ENCODE measurements around the gene SNCA. TPM values are rescaled to one million over a fixed set of nuclear protein-coding genes. Genes with fewer than 3 reads are reported as not detected.

Gene SNCA
- 7.0 TPM for total RNA-seq
- long read RNA-seq, transcript SNCA-205 (6 exons, 1,290 nt) = major isoform, 6 of 7 reads
- long read RNA-seq, partial matches to known transcripts = 0 of 7 reads
- long read RNA-seq, other reads (novel, unspliced or antisense) = 0 of 7 reads

DNA sequence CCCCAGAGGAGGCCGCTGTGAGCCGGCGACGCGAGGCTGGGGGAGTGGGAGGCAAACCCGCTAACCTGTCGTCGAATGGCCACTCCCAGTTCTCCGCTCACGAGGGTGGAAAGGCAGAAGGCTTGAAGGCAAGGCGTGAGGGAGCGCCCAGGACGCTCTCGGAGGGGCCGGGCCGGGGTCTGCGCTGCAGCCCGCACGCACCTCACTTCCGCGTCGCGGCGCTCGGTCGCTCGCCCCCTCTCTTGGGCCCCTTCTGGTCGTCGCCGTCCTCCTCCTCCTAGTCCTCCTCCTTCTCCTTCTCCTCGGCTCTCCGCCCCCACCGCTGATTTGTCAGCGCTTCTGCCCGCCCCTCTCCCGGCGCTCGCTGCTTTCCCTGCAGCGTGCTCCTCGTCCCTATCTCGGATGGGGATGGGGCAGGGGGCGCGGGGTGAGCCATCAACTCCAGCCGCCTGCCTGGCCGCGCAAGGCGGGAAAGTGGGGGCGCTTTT lies at the start of gene SNCA:
TSS of gene SNCA (minus strand) at position 265 of the 488 bp plus-strand sequence. CDS start 1,494 bp downstream, outside the sequence.
- Histone ChIP-seq H3K4me1 (peaks cover 20% of the 10 kb centered on the region), H3K9me3 (replicated peaks) (no peaks in the 10 kb centered on the region), H3K36me3 (no peaks in the 10 kb centered on the region), H3K27ac (replicated peaks) (peak within 1 kb of the TSS; percentile 47), H3K27me3 (ENCODE audit: low read depth) (peaks cover 68% of the 10 kb centered on the region), H3K4me3 (peak within 1 kb of the TSS; percentile 76)
- TF ChIP-seq, protein P1, sequence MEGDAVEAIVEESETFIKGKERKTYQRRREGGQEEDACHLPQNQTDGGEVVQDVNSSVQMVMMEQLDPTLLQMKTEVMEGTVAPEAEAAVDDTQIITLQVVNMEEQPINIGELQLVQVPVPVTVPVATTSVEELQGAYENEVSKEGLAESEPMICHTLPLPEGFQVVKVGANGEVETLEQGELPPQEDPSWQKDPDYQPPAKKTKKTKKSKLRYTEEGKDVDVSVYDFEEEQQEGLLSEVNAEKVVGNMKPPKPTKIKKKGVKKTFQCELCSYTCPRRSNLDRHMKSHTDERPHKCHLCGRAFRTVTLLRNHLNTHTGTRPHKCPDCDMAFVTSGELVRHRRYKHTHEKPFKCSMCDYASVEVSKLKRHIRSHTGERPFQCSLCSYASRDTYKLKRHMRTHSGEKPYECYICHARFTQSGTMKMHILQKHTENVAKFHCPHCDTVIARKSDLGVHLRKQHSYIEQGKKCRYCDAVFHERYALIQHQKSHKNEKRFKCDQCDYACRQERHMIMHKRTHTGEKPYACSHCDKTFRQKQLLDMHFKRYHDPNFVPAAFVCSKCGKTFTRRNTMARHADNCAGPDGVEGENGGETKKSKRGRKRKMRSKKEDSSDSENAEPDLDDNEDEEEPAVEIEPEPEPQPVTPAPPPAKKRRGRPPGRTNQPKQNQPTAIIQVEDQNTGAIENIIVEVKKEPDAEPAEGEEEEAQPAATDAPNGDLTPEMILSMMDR (IDR thresholded peaks at IDR 0.05; ENCODE audit: borderline replicate concordance) = no peak
- intact Hi-C loops (cut with micrococcal nuclease) = no loop called here
- DNase-seq = peak; percentile 49

DNA sequence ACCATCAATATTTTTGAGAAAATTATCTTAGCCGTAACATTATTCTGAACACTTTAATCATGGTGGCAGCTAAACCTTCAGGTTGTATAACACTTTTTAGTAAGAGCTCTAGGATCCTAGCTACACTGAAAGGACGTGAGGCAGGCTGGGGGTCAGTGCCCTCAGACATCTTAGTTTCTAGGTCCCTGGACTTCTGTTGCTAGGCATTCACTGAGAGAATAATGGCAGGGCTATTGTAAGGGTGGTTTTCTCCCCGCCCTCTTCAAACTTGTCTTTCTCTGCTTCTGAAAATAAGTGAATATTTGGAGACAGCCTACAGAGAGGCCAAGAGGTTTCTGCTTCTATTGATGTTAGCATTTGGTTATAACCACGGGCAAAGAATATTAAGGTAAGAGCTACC lies 42.3 kb upstream of the SNCA start:
- DNase-seq = no peak
- no peak overlapping the region for H3K4me3 ChIP-seq
- no peaks in the 10 kb centered on the region for H3K9me3 ChIP-seq (replicated peaks)
- TF ChIP-seq, protein P1 (IDR thresholded peaks at IDR 0.05; ENCODE audit: borderline replicate concordance) = no peak
- H3K36me3 ChIP-seq = no peaks in the 10 kb centered on the region
- no peaks in the 10 kb centered on the region for H3K4me1 ChIP-seq
- H3K27ac ChIP-seq (replicated peaks) = no peak overlapping the region
- intact Hi-C loops (cut with micrococcal nuclease) = no loop called here
- H3K27me3 ChIP-seq (ENCODE audit: low read depth) = no peaks in the 10 kb centered on the region

DNA sequence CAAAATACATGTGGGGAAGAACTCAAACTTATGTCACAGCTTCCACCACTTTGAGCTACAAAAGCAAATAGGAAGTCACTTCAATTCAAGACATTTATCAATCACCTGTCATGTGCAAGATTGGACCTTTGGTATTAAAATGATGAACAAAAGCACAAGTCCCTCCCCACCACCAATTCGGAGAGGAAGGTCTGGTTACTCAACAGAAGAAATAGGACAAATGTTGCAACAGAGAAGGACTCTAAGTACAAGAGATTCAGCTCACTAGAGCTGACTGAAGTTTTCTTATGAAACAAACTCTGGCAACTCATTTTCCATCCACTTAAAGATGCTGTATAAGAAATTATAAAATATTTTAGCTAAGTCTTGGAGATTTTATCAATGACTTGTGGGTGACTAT lies 41.6 kb upstream of the SNCA start:
- TF ChIP-seq, protein P1 (IDR thresholded peaks at IDR 0.05; ENCODE audit: borderline replicate concordance) = no peak
- H3K36me3 ChIP-seq = no peaks in the 10 kb centered on the region
- no peak overlapping the region for H3K4me3 ChIP-seq
- no peak overlapping the region for H3K27ac ChIP-seq (replicated peaks)
- intact Hi-C loops (cut with micrococcal nuclease) = no loop called here
- H3K9me3 ChIP-seq (replicated peaks) = no peaks in the 10 kb centered on the region
- DNase-seq = no peak
- H3K4me1 ChIP-seq = no peaks in the 10 kb centered on the region
- H3K27me3 ChIP-seq (ENCODE audit: low read depth) = no peaks in the 10 kb centered on the region

DNA sequence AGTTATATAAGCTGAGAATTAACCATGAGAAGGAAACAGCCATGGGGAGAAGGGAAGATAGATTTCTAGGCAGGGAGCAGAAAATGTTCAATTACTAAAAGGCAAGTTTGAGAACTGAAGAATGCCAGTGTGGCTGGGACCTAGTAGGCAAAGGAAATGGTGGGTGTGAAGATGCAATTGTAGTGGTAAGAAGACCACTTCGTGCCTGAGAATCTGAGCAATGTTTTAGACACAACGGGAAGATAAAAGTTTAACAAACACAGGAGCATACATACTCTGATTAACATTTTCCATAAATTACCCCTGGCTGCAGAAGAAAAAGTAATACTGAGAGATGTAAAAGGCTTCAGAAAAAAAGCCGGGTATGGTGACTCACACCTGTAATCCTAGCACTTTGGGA lies 39.6 kb upstream of the SNCA start:
- H3K27ac ChIP-seq (replicated peaks) = no peak overlapping the region
- no peaks in the 10 kb centered on the region for H3K27me3 ChIP-seq (ENCODE audit: low read depth)
- intact Hi-C loops (cut with micrococcal nuclease) = no loop called here
- no peaks in the 10 kb centered on the region for H3K9me3 ChIP-seq (replicated peaks)
- no peaks in the 10 kb centered on the region for H3K36me3 ChIP-seq
- no peaks in the 10 kb centered on the region for H3K4me1 ChIP-seq
- TF ChIP-seq, protein P1 (IDR thresholded peaks at IDR 0.05; ENCODE audit: borderline replicate concordance) = no peak
- H3K4me3 ChIP-seq = no peak overlapping the region
- DNase-seq = no peak

DNA sequence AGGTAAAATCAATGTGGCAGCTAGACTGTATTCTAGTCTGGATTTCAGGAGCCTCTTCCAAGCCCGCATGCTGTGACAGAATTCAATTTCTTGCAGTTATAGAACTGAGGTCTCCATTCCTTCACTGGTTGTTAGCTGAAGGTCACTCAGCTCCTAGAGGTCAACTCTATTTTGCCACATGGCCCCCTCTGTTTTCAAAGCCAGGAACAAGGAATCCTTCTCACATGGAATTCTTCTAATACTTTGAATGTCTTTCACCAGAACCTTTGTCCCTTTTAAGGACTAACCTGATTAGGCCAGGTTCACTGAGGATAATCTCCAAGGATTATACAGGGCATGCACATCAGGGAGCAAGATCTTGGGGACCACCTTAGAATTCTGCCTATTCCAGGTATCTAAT lies 34.2 kb upstream of the SNCA start:
- Histone ChIP-seq H3K36me3 (no peaks in the 10 kb centered on the region), H3K27ac (replicated peaks) (no peak overlapping the region), H3K4me3 (no peak overlapping the region), H3K27me3 (ENCODE audit: low read depth) (no peaks in the 10 kb centered on the region), H3K4me1 (no peaks in the 10 kb centered on the region), H3K9me3 (replicated peaks) (no peaks in the 10 kb centered on the region)
- DNase-seq = no peak
- TF ChIP-seq, protein P1 (IDR thresholded peaks at IDR 0.05; ENCODE audit: borderline replicate concordance) = no peak
- intact Hi-C loops (cut with micrococcal nuclease) = no loop called here
